Left renal pelvis (tissue), 4 donors: ENCODE data around the gene LHPP. TPM values are rescaled to one million over a fixed set of nuclear protein-coding genes. Genes with fewer than 3 reads are reported as not detected.

Experiments used
- DNase-seq, 4 donors: peaks; one replicate each; pipeline ENCODE4 v3.0.0-alpha.2; 2013; ENCODE audit warnings: low read depth in 4 of 4, low spot score in 3 of 4
- polyA plus RNA-seq, 4 donors: library from polyadenylated mRNA; unstranded; fragments of 120-200 nt; gene quantifications; one replicate each; pipeline ENCODE4 v1.2.1, GENCODE V29; 2013; ENCODE audit not compliant: insufficient read length in 4 of 4

The LHPP gene
- polyA plus RNA-seq, 4 donors = 15.7 to 23.9 (median 16.6) TPM

DNA sequence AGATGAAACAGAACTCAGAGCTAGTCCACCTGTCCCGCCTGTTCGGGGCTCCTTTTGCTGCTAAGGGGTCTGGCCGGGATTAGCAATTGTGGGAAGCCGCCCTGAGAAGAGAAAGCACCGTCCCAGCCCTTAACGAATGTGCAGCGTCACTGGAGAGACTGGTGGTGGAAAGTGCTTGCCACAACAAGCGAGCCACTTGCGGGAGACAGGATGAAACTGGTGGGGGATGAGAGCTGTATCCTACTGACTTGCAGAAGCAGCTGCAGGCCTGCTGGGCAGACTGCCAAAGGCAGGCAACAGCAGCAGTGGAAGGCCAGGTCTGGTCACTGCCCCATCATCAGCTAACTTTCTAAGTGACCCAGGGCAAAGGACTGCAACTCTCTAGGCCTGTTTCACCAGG is 187.1 kb downstream of the LHPP start:
- DNase-seq = peak in 2 of 4 donors; percentile 41 to 50

GRCh38 chr10:124649214-124649613 is 187.6 kb downstream of the LHPP start:
- DNase-seq = no peak

- no peak for DNase-seq
These were observed 188.6 kb downstream of the LHPP start for GRCh38 chr10:124650263-124650662.

DNA sequence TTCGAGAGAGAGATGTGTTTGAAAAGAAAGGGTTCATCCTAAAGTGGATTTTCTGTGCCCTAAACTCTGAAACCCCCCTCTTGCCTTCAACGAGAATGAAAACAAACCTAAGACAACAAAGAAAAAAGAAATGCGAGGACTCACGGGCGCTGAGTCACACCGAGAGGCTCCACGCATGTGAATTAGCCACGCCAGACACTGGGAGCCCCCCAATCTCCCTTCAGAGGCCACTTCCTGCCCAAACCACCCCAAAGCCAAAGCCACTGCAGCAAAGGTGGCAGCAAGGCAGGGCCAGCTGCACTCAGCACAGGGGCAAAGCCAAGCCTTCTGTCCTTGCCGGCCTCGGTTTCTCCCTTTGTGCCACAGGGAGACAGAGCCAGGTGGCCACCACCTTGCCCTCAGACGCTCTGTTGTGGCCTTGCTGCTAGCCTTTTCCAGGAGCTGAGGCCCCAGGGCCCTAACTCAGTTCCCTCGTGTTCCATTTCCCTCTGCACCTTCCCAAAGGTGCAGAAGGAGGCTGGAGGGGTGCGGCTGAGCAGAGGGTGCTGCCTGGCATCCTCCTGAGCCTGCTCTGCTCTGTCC is 189.3 kb downstream of the LHPP start:
- no peak for DNase-seq

- no peak for DNase-seq
These were observed 189.8 kb downstream of the LHPP start for GRCh38 chr10:124651402-124651891.

- no peak for DNase-seq
These were observed 190.6 kb downstream of the LHPP start for GRCh38 chr10:124652200-124652599.

DNA sequence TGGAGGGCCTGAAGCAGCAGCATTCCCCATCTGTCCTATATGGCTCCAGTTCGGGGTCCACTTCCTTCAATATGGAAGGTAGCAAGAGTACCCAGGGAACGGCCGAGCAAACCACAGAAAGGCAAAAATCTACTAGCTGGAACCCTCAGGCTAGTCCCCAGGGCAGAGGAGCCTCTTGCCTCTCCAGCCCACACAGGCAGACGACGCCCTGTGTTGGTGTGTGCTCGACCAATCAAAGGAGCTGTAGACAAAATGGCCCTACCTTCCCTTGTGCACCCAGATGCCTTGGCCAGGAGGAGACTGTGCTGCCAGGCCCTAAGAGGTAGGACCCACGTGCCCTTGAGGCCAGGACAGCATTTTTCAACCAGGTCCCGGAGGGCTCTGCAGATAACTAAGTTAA is 191.1 kb downstream of the LHPP start:
- DNase-seq = no peak

- DNase-seq = no peak
These were observed 191.7 kb downstream of the LHPP start for GRCh38 chr10:124653311-124653710.

- no peak for DNase-seq
These were observed 192.4 kb downstream of the LHPP start for GRCh38 chr10:124653811-124654651.

DNA sequence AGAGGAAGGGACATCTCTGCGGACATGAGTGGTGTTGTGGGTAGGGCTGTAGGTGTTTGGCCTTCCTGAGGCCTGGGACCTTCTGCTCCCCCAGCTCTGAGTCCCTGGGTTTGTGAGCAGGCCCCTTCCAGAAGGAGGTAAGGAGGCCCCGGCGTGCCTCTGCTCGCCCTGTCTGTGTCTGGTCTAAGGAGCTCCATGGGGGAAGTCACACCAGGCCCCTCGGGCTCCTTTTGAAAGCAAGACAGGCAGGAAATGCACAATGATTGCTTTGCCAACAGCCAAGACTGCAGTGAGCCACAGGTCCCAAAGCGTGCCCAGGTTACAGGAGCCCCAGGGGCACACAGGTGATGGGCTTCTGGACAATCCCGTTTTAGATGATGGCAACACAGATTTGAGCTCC is 193.1 kb downstream of the LHPP start:
- DNase-seq = no peak

DNA sequence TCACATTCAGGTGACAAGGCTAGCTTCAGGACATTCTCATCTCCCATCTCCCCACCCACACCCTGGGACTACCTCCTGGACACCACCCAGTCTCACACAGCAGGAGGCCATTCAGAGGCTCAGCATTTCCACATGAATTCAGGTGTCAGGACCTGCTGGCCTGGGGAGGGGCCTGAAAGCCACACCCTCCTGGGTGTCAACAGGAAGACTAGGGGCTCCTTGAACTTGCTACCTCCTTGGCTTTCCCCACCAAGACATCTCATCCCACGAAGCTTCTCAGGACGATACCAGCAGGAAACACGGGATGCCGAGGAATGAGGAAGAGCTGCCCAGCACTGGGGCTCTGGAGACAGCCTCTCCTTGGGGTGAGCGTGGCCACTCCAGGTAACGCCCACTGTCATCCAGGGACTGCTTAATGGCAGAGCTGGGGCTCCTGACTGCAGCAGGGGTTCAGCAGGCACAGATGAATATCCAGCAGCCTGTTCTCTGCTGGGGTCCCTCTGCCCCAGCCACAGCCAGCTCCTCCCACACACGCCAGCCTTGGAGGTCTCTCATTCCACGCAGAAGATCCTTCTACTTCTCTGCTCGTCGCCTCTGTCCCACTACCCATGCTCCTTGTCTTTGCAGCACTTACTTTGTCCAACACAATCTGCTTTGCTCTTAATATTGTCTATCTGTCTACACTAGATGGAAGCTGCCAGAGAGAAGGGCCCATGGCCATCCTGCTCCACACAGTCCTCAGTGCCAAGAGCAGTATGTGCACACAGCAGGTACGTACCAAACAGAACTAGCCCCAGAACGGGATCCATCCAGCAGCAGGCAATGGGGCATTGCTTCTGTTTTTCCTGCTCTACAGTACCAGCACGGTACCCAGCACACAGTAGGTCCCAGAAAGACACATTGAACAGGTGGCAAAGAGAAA is 193.8 kb downstream of the LHPP start:
- no peak for DNase-seq

DNA sequence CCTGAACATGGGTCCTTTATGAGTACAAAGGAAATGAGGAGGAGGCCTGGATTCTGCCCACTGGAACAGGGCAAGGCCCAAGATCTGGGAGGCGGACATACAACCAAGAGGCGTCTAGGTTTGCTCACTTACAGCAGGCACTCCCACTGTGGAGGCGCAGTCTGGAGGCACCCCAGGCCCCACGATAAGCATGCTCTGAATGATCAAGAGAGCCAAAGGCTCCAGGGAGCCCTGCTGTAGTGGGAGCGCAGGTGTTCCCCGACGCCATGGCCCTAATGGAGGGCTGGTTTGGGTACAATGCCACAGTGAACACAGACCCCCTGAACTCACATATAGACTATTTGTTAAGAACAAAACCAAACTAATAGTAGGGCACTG is 194.5 kb downstream of the LHPP start:
- no peak for DNase-seq

DNA sequence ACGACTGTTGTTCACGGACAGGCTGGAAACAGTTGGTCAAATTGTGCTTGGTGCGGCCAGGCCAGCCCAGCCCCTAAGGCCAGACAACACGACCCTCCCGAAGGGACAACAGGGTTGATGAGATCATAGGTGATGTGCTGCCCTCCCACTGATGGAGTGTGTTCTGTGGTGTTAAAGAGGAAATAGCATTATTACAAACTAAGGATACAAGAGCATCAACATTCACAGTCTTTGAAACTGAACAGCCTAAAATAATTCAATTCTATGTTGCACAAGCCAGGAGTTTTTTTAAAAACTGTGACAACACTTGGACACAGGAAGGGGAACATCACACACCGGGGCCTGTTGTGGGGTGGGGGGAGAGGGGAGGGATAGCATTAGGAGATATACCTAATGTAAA is 194.9 kb downstream of the LHPP start:
- DNase-seq = no peak

DNA sequence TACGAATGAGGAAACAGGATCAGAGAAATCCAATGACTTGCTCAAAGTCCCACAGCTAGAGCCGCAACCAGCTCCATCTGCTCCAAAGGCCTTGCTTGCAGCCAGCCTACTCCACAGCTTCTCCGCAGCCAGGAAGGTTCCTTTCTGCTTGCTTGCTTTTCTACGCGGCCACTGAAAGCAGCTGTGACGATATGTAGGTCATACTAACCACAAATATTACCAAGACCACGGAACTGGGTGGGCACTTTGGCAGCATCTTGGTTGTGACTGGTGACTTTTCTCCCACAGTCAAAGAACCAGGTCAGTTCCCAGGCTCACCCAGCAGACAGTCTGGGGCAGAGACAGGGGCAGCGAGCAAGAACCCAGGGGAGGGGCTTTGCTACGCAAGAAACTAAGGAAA is 196.2 kb downstream of the LHPP start:
- DNase-seq = no peak

GRCh38 chr10:124658591-124659242 is 197.1 kb downstream of the LHPP start:
- no peak for DNase-seq

DNA sequence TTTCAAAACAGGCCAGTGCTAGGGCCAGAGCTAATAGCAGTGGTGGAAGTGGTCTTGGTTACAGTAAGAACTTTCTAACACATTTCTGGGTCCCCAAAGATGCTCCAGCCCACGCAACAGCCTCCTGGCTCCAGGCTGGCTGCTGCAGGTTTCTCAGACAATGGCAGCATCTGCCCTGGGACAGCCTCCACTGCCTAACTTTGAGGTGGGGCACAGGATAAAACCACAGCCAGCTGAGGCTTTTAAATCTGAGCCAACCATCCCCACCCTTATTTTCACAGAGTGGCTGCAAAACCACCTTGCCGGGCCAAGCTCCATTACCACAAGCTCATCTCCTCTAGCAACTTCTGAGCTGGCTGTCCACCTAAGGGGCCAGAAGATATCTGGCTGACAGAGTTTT is 197.8 kb downstream of the LHPP start:
- no peak for DNase-seq

- DNase-seq = no peak
These were observed 198.9 kb downstream of the LHPP start for GRCh38 chr10:124660404-124661125.

GRCh38 chr10:124661660-124662180 is 200.1 kb downstream of the LHPP start:
- DNase-seq = no peak

GRCh38 chr10:124663228-124663627 is 201.6 kb downstream of the LHPP start:
- no peak for DNase-seq
